NCI-H345 treated with DMSO at 0.1 percent for 48 hours (cell line): ENCODE measurements around the gene SLC38A2.

Experiments
- DNase-seq: peaks from one replicate; lab custom pipeline; 2025; ENCODE audit not compliant: unreplicated experiment; lab: John Stamatoyannopoulos, UW

SLC38A2 gene

GRCh38 chr12:46376579-46376978 is 4.0 kb upstream of the SLC38A2 start:
- no peak for DNase-seq

GRCh38 chr12:46374711-46375110 is 2.1 kb upstream of the SLC38A2 start:
- no peak for DNase-seq

- no peak for DNase-seq
These were observed 1.7 kb upstream of the SLC38A2 start for GRCh38 chr12:46374310-46374709.

GRCh38 chr12:46373301-46374296 is 1.0 kb upstream of the SLC38A2 start:
- DNase-seq, result no peak

- DNase-seq, result no peak
These were observed 642 bp downstream of the SLC38A2 start for GRCh38 chr12:46371718-46372543.

GRCh38 chr12:46370792-46371717 is 1.5 kb downstream of the SLC38A2 start:
- DNase-seq, result peak; percentile 1

GRCh38 chr12:46370380-46370734 is 2.2 kb downstream of the SLC38A2 start:
- DNase-seq, result no peak

- no peak for DNase-seq
These were observed 2.8 kb downstream of the SLC38A2 start for GRCh38 chr12:46369474-46370379.

GRCh38 chr12:46369095-46369473 is 3.5 kb downstream of the SLC38A2 start:
- DNase-seq, result no peak

- no peak for DNase-seq
These were observed 3.9 kb downstream of the SLC38A2 start for GRCh38 chr12:46368684-46369083.

GRCh38 chr12:46368138-46368537 is 4.4 kb downstream of the SLC38A2 start:
- no peak for DNase-seq

- DNase-seq, result no peak
These were observed 5.1 kb downstream of the SLC38A2 start for GRCh38 chr12:46367351-46368029.

GRCh38 chr12:46366771-46367170 is 5.8 kb downstream of the SLC38A2 start:
- no peak for DNase-seq

GRCh38 chr12:46365951-46366379 is 6.6 kb downstream of the SLC38A2 start:
- no peak for DNase-seq

- DNase-seq, result no peak
These were observed 7.6 kb downstream of the SLC38A2 start for GRCh38 chr12:46364777-46365580.

- DNase-seq, result no peak
These were observed 8.3 kb downstream of the SLC38A2 start for GRCh38 chr12:46364300-46364696.

- DNase-seq, result no peak
These were observed 8.8 kb downstream of the SLC38A2 start for GRCh38 chr12:46363582-46364299.
